Measurements from ENCODE around the gene VPS36. TPM values are rescaled to one million over a fixed set of nuclear protein-coding genes. Genes with fewer than 3 reads are reported as not detected.
"Not testable (repeated sequence)": the region's sequence is repeated elsewhere in the genome, so short reads cannot be mapped to it uniquely, and the experiment has no call there.

Gene VPS36
- total RNA-seq, 2 donors from 2014 or later: 31.1 to 38.6 TPM

- Mint-ChIP-seq H3K36me3 (peaks cover 5 to 6% of the 10 kb centered on the region in 2 donors), H3K9me3 (no peaks in the 10 kb centered on the region), H3K27ac (peak within 1 kb of the TSS in 1 of 2 donors; percentile 44)
- DNase-seq (ENCODE audit: low spot score in 2 of 2) (peak in 1 of 2 donors; percentile 24), ATAC-seq (peak; percentile 54 to 67)
Measured at GRCh38 chr13:52405767-52406494, 44.5 kb downstream of the VPS36 start, which contains the start of gene THSD1. THSD1 (minus strand) TSS chr13:52406172; CDS start chr13:52402600, 3,572 bp downstream.

GRCh38 chr13:52405369-52405766, 45.1 kb downstream of the VPS36 start:
- no peaks in the 10 kb centered on the region for H3K9me3 Mint-ChIP-seq
- peaks cover 5 to 6% of the 10 kb centered on the region in 2 donors for H3K36me3 Mint-ChIP-seq
- no peak for ATAC-seq
- H3K27ac Mint-ChIP-seq: no peak overlapping the region
- no peak for DNase-seq (ENCODE audit: low spot score in 2 of 2)

GRCh38 chr13:52399708-52400107, 50.7 kb downstream of the VPS36 start:
- Mint-ChIP-seq H3K27ac (no peak overlapping the region), H3K36me3 (no peaks in the 10 kb centered on the region), H3K9me3 (no peaks in the 10 kb centered on the region)
- DNase-seq (ENCODE audit: low spot score in 2 of 2) (no peak), ATAC-seq (peak in 1 of 2 donors; percentile 44)

- no peak for DNase-seq (ENCODE audit: low spot score in 2 of 2)
- H3K27ac Mint-ChIP-seq: no peak overlapping the region
- H3K9me3 Mint-ChIP-seq: no peaks in the 10 kb centered on the region
- no peak for ATAC-seq
- H3K36me3 Mint-ChIP-seq: no peaks in the 10 kb centered on the region
Measured at GRCh38 chr13:52399046-52399445, 51.4 kb downstream of the VPS36 start.

- no peak overlapping the region for H3K27ac Mint-ChIP-seq
- DNase-seq (ENCODE audit: low spot score in 2 of 2) (no peak), ATAC-seq (no peak)
- no peaks in the 10 kb centered on the region for H3K9me3 Mint-ChIP-seq
- no peaks in the 10 kb centered on the region for H3K36me3 Mint-ChIP-seq
Measured at GRCh38 chr13:52395704-52396103, 54.7 kb downstream of the VPS36 start.

GRCh38 chr13:52394586-52394985, 55.8 kb downstream of the VPS36 start:
- no peaks in the 10 kb centered on the region for H3K36me3 Mint-ChIP-seq
- no peak for ATAC-seq
- no peak overlapping the region for H3K27ac Mint-ChIP-seq

GRCh38 chr13:52393572-52394357, 56.7 kb downstream of the VPS36 start:
- Mint-ChIP-seq H3K27ac (peak overlapping the region in 1 of 2 donors; percentile 37), H3K36me3 (no peaks in the 10 kb centered on the region), H3K9me3 (no peaks in the 10 kb centered on the region)
- ATAC-seq (no peak), DNase-seq (ENCODE audit: low spot score in 2 of 2) (no peak)

More at GRCh38 chr13:52394586-52394985, 55.8 kb downstream of the VPS36 start:
- DNase-seq (ENCODE audit: low spot score in 2 of 2): no peak
- H3K9me3 Mint-ChIP-seq: no peaks in the 10 kb centered on the region

GRCh38 chr13:52387721-52388120, 62.7 kb downstream of the VPS36 start:
- Mint-ChIP-seq H3K9me3 (no peaks in the 10 kb centered on the region), H3K36me3 (no peaks in the 10 kb centered on the region), H3K27ac (no peak overlapping the region)
- no peak for DNase-seq (ENCODE audit: low spot score in 2 of 2)
- no peak for ATAC-seq

GRCh38 chr13:52385870-52386269, 64.6 kb downstream of the VPS36 start:
- no peak overlapping the region for H3K27ac Mint-ChIP-seq
- no peaks in the 10 kb centered on the region for H3K36me3 Mint-ChIP-seq
- DNase-seq (ENCODE audit: low spot score in 2 of 2) (no peak), ATAC-seq (no peak)
- H3K9me3 Mint-ChIP-seq: no peaks in the 10 kb centered on the region

- no peaks in the 10 kb centered on the region for H3K9me3 Mint-ChIP-seq
- H3K27ac Mint-ChIP-seq: no peak overlapping the region
Measured at GRCh38 chr13:52383366-52383765, 67.1 kb downstream of the VPS36 start.

GRCh38 chr13:52378312-52378711, 72.1 kb downstream of the VPS36 start:
- ATAC-seq: no peak
- Mint-ChIP-seq H3K27ac (no peak overlapping the region), H3K9me3 (no peaks in the 10 kb centered on the region), H3K36me3 (no peaks in the 10 kb centered on the region)
- DNase-seq (ENCODE audit: low spot score in 2 of 2): no peak

More at GRCh38 chr13:52383366-52383765, 67.1 kb downstream of the VPS36 start:
- DNase-seq (ENCODE audit: low spot score in 2 of 2) (no peak), ATAC-seq (no peak)
- no peaks in the 10 kb centered on the region for H3K36me3 Mint-ChIP-seq

- no peaks in the 10 kb centered on the region for H3K36me3 Mint-ChIP-seq
- no peak overlapping the region for H3K27ac Mint-ChIP-seq
- H3K9me3 Mint-ChIP-seq: no peaks in the 10 kb centered on the region
- ATAC-seq (no peak), DNase-seq (ENCODE audit: low spot score in 2 of 2) (no peak)
Measured at GRCh38 chr13:52377898-52378297, 72.5 kb downstream of the VPS36 start.

- no peaks in the 10 kb centered on the region for H3K36me3 Mint-ChIP-seq
- no peak for DNase-seq (ENCODE audit: low spot score in 2 of 2)
- no peak for ATAC-seq
- H3K27ac Mint-ChIP-seq: no peak overlapping the region
- H3K9me3 Mint-ChIP-seq: no peaks in the 10 kb centered on the region
Measured at GRCh38 chr13:52374873-52375411, 75.5 kb downstream of the VPS36 start.

- Mint-ChIP-seq H3K27ac (no peak overlapping the region), H3K9me3 (no peaks in the 10 kb centered on the region), H3K36me3 (no peaks in the 10 kb centered on the region)
- ATAC-seq (no peak), DNase-seq (ENCODE audit: low spot score in 2 of 2) (no peak)
Measured at GRCh38 chr13:52374389-52374788, 76.0 kb downstream of the VPS36 start.

- not testable (repeated sequence) for H3K27ac Mint-ChIP-seq; H3K36me3 Mint-ChIP-seq; DNase-seq (ENCODE audit: low spot score in 2 of 2); ATAC-seq; H3K9me3 Mint-ChIP-seq
Measured at GRCh38 chr13:52373277-52373676, 77.2 kb downstream of the VPS36 start.

- ATAC-seq (no peak), DNase-seq (ENCODE audit: low spot score in 2 of 2) (no peak)
- no peaks in the 10 kb centered on the region for H3K9me3 Mint-ChIP-seq
- no peak overlapping the region for H3K27ac Mint-ChIP-seq
- no peaks in the 10 kb centered on the region for H3K36me3 Mint-ChIP-seq
Measured at GRCh38 chr13:52371736-52372247, 78.6 kb downstream of the VPS36 start.

- no peak for DNase-seq (ENCODE audit: low spot score in 2 of 2)
- H3K27ac Mint-ChIP-seq: no peak overlapping the region
- H3K9me3 Mint-ChIP-seq: no peaks in the 10 kb centered on the region
Measured at GRCh38 chr13:52366291-52366690, 84.1 kb downstream of the VPS36 start.

More at GRCh38 chr13:52366291-52366690, 84.1 kb downstream of the VPS36 start:
- H3K36me3 Mint-ChIP-seq: no peaks in the 10 kb centered on the region
- no peak for ATAC-seq

Data from activated naive CD4-positive, alpha-beta T cell treated with anti-CD3 and anti-CD28 coated beads, Interleukin-2, amount 50 U/mL, for 72 hours (primary cell).